Right atrium auricular region (tissue), 2 donors: ENCODE results near the gene LYPD3. TPM values are rescaled to one million over a fixed set of nuclear protein-coding genes. Genes with fewer than 3 reads are reported as not detected.

ENCODE experiments used
- DNase-seq: peaks from one replicate; pipeline ENCODE4 v3.0.0-alpha.2; 2019; ENCODE audit warnings: low spot score
- H3K27ac ChIP-seq, 2 donors: fragments of 200-600 bp; sonication (generic); 1 replicate in 1 of 2; 2 replicates in 1 of 2; pipeline ENCODE4 v1.5.1; 2016 to 2019
- H3K27me3 ChIP-seq, 2 donors: fragments of 200-600 bp; sonication (generic); one replicate each; pipeline versions ENCODE4 v1.5.1 to v1.6.0; 2017 to 2019
- H3K36me3 ChIP-seq: fragments of 200-600 bp; sonication (generic); one replicate; pipeline ENCODE4 v1.5.1; 2016
- H3K4me1 ChIP-seq, 2 donors: fragments of 200-600 bp; sonication (generic); one replicate each; pipeline versions ENCODE4 v1.5.1 to v1.6.0; 2017 to 2019
- H3K4me3 ChIP-seq, 2 donors: fragments of 200-600 bp; sonication (generic); 1 replicate in 1 of 2; 2 replicates in 1 of 2; pipeline ENCODE4 v1.5.1; 2017 to 2019; ENCODE audit warnings: mild to moderate bottlenecking in 1 of 2, moderate library complexity in 1 of 2
- H3K9me3 ChIP-seq, 2 donors: fragments of 200-600 bp; sonication (generic); one replicate each; pipeline ENCODE4 v1.5.1; 2019
- CTCF ChIP-seq, 2 donors: fragments of 200-600 bp; sonication (generic); IDR thresholded peaks; one replicate each; pipeline ENCODE4 v1.5.1; 2019; ENCODE audit warnings: antibody characterized with exemption in 2 of 2
- total RNA-seq, 2 donors: library from RNA; depleted of rRNA; stranded (reverse); fragments of >200 nt; gene quantifications; one replicate each; pipeline ENCODE4 v1.1.0, GENCODE V29; 2016

LYPD3 gene
- total RNA-seq, 2 donors from 2014 or later: 0.90 TPM; not detected in 1

GRCh38 chr19:43490759-43491158, 25.4 kb upstream of the LYPD3 start:
- H3K4me1 ChIP-seq: no peaks in the 10 kb centered on the region
- no peak for TF ChIP-seq CTCF (IDR thresholded peaks at IDR 0.05)
- H3K36me3 ChIP-seq: peaks cover 6% of the 10 kb centered on the region

GRCh38 chr19:43489979-43490599, 24.7 kb upstream of the LYPD3 start:
- no peaks in the 10 kb centered on the region for H3K4me1 ChIP-seq
- H3K36me3 ChIP-seq: peaks cover 6% of the 10 kb centered on the region
- TF ChIP-seq CTCF (IDR thresholded peaks at IDR 0.05): no peak
- H3K27ac ChIP-seq: no peak overlapping the region
- H3K4me3 ChIP-seq: no peak overlapping the region
- no peaks in the 10 kb centered on the region for H3K27me3 ChIP-seq
- H3K9me3 ChIP-seq: no peaks in the 10 kb centered on the region
- no peak for DNase-seq

More at GRCh38 chr19:43490759-43491158, 25.4 kb upstream of the LYPD3 start:
- no peak overlapping the region for H3K4me3 ChIP-seq
- DNase-seq: no peak
- no peaks in the 10 kb centered on the region for H3K9me3 ChIP-seq
- no peak overlapping the region for H3K27ac ChIP-seq
- no peaks in the 10 kb centered on the region for H3K27me3 ChIP-seq

GRCh38 chr19:43489310-43489709, 23.9 kb upstream of the LYPD3 start:
- Histone ChIP-seq H3K4me1 (no peaks in the 10 kb centered on the region), H3K27ac (no peak overlapping the region), H3K27me3 (no peaks in the 10 kb centered on the region), H3K36me3 (peaks cover 3% of the 10 kb centered on the region), H3K4me3 (no peak overlapping the region), H3K9me3 (no peaks in the 10 kb centered on the region)
- no peak for TF ChIP-seq CTCF (IDR thresholded peaks at IDR 0.05)
- no peak for DNase-seq

- no peaks in the 10 kb centered on the region for H3K9me3 ChIP-seq
- H3K36me3 ChIP-seq: no peaks in the 10 kb centered on the region
- H3K27ac ChIP-seq: no peak overlapping the region
- DNase-seq: no peak
- no peak for TF ChIP-seq CTCF (IDR thresholded peaks at IDR 0.05)
- H3K4me1 ChIP-seq: no peaks in the 10 kb centered on the region
- H3K27me3 ChIP-seq: no peaks in the 10 kb centered on the region
- no peak overlapping the region for H3K4me3 ChIP-seq
Measured at GRCh38 chr19:43488179-43488578, 22.8 kb upstream of the LYPD3 start.

GRCh38 chr19:43486412-43486811, 21.0 kb upstream of the LYPD3 start:
- H3K4me3 ChIP-seq: no peak overlapping the region
- no peak for DNase-seq

More at GRCh38 chr19:43486412-43486811, 21.0 kb upstream of the LYPD3 start:
- Histone ChIP-seq H3K36me3 (no peaks in the 10 kb centered on the region), H3K9me3 (no peaks in the 10 kb centered on the region), H3K27ac (no peak overlapping the region), H3K4me1 (no peaks in the 10 kb centered on the region), H3K27me3 (no peaks in the 10 kb centered on the region)
- TF ChIP-seq CTCF (IDR thresholded peaks at IDR 0.05): no peak
